GM06990 (cell line): ENCODE measurements around the gene LCTL.
A peak's percentile ranks its signal among the peaks of the same experiment; 100 is the strongest.

ENCODE experiments used
- DNase-seq: peaks from one replicate; pipeline ENCODE4 v3.0.0-alpha.2; 2011; ENCODE audit not compliant: insufficient read length; ENCODE audit errors: extremely low read depth
- H3K27me3 ChIP-seq: replicated peaks from 2 replicates; pipeline ENCODE4 v1.6.0; 2011; ENCODE audit warnings: low read length; ENCODE audit not compliant: control insufficient read depth, insufficient read depth
- H3K36me3 ChIP-seq: 2 replicates; pipeline ENCODE4 v1.5.1; 2011; ENCODE audit warnings: low read length; ENCODE audit not compliant: control insufficient read depth, insufficient read depth
- H3K4me3 ChIP-seq: replicated peaks from 2 replicates; pipeline ENCODE4 v1.5.1; 2011; ENCODE audit warnings: low read depth, mild to moderate bottlenecking, control low read depth, low read length
- CTCF ChIP-seq: IDR thresholded peaks from 2 replicates; pipeline ENCODE4 v1.5.1; 2011; ENCODE audit warnings: low read length, control low read depth, mild to moderate bottlenecking, inconsistent platforms; ENCODE audit not compliant: insufficient read depth, poor library complexity, severe bottlenecking

The LCTL gene

DNA sequence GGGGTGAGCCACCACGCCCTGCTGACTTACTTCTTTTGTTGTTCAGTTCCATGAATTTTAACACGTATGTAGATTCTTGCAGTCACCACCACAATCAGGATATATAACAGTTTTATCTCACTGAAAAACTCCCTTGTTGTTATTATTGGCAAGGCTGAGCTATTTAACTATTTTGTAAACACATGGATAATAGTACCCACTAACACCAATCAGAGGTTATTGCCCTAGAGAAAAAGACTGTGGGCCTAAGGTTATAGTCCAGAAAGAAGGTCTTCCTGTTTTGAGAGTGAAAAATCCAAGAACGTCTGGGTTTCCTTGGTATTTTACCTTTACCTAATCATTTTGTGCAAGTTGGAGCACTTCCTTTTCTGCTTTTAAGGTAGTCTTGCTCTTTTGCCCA, 51.2 kb downstream of the LCTL start:
- DNase-seq = no peak
- no peak for TF ChIP-seq CTCF
- Histone ChIP-seq H3K4me3 (no peak overlapping the region), H3K36me3 (peaks cover 6% of the 10 kb centered on the region), H3K27me3 (no peaks in the 10 kb centered on the region)

- H3K27me3 ChIP-seq = no peaks in the 10 kb centered on the region
- no peaks in the 10 kb centered on the region for H3K36me3 ChIP-seq
- no peak for DNase-seq
- TF ChIP-seq CTCF = no peak
- H3K4me3 ChIP-seq = no peak overlapping the region
These were observed 57.4 kb downstream of the LCTL start for GRCh38 chr15:66508293-66508883.

DNA sequence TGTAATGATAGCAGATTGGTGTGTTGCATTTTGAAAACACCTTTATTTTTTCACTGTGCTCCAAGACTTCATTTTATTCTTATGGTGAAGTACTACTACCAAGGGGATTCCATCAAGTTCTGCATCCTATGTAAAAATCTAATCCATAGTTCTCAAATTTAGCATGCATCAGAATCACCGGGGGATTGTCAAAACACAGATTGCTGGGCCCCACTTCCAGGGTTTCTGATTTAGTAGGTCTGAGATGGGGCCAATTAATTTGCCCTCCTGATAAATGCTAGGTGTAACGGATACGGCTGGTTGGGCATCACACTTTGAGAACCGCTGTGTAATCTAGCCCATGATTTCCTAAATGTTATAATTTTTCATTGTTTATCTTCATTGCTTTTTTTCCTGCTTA, 60.0 kb downstream of the LCTL start:
- H3K27me3 ChIP-seq = no peaks in the 10 kb centered on the region
- peak overlapping the region; percentile 99 for H3K4me3 ChIP-seq
- no peak for DNase-seq
- peaks cover 5% of the 10 kb centered on the region for H3K36me3 ChIP-seq
- no peak for TF ChIP-seq CTCF

DNA sequence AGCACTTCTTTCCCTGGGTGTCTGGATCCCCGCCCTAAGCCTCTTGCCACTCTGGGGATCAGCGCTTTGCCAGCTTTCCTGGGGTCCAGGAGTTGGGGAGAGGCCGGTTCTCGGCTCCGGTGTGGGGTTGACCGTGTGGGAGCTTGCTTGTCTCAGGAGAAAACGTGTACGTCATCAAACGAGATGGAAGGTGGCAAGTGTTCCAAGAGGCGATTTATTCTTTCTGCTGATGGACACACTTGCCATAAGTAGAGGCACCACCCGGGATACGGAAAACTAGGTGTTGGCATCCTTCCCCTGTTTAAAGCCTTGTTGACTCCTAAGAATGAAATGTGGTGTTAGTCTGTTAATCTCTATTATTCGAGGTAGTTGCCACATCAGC, 60.4 kb downstream of the LCTL start:
- no peak for DNase-seq
- no peaks in the 10 kb centered on the region for H3K27me3 ChIP-seq
- TF ChIP-seq CTCF = no peak
- peaks cover 7% of the 10 kb centered on the region for H3K36me3 ChIP-seq
- H3K4me3 ChIP-seq = peak overlapping the region; percentile 99

DNA sequence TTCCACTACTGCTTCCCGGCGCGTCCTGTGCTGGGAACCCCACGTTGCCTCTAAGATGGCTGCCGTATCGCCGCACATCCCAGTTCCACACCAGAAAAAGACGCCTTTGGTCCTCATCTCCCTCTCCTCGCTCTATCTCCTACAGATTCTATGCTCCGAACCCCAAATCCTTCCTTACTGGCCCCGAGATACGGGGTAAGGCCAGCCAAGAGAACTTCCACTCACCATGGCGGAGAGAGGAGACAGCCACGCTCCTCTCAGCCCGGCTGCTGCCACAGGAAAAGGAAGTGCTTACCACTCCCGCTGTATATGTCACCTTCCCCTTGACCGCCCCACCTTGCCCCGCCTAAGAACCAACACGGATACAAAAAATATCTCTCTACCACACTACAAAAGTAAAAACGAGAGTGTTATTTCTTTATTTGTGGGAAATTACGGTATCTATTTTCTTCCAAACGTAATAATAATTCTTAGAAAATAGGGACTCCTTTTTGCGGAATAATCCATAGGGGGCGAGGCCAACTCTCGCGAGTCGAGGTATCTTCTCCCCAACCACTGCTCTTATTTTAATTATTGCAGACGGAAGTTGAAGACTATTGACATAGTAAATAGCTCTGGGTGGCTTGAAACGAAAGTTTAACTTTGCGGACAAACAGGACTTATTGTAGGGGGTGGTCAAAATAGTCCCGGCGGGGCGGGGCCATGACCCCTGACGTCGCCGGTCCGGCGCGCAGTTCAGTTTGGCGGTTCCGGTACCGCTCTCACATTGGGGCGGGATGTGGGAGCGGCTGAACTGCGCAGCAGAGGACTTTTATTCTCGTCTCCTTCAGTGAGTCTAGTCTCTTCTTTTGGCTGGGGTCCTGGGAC, 61.0 kb downstream of the LCTL start, which contains the start of the genes RPL4 and ZWILCH:
RPL4 (minus strand) TSS at position 293 of the 867 bp plus-strand sequence; CDS start at position 228, 65 bp downstream.
ZWILCH (plus strand) TSS at position 764 of the 867 bp plus-strand sequence; CDS start at position 777, 13 bp downstream.
- Histone ChIP-seq H3K27me3 (no peaks in the 10 kb centered on the region), H3K4me3 (peak within 1 kb of the TSS; percentile 99), H3K36me3 (peaks cover 11% of the 10 kb centered on the region)
- DNase-seq = peak; percentile 90
- TF ChIP-seq CTCF = no peak
